DOHH2 (cell line): ENCODE data around the gene SBK2.

Experiments
- H3F3A ChIP-seq: fragments of 200-600 bp; sonication (generic), shearing (Covaris generic); 2 replicates; pipeline ENCODE4 v1.6.0; 2016; ENCODE audit warnings: antibody characterized with exemption, mild to moderate bottlenecking; ENCODE audit not compliant: control insufficient read depth, insufficient read depth
- H3K27ac ChIP-seq: fragments of 200-600 bp; sonication (generic); 2 replicates; pipeline ENCODE4 v1.5.1; 2014; ENCODE audit warnings: low read depth, mild to moderate bottlenecking, low read length, moderate library complexity
- H3K27me3 ChIP-seq: fragments of 200-600 bp; sonication (generic); 2 replicates; pipeline ENCODE4 v1.6.1; 2014; ENCODE audit warnings: mild to moderate bottlenecking, low read length, mixed read lengths; ENCODE audit not compliant: control insufficient read depth
- H3K36me3 ChIP-seq: fragments of 200-600 bp; sonication (generic); 2 replicates; pipeline ENCODE4 v1.6.1; 2014; ENCODE audit warnings: mild to moderate bottlenecking, low read length, moderate library complexity, mixed read lengths; ENCODE audit not compliant: control insufficient read depth
- H3K4me1 ChIP-seq: fragments of 200-600 bp; sonication (generic); 2 replicates; pipeline ENCODE4 v1.6.1; 2014; ENCODE audit warnings: mild to moderate bottlenecking, low read length, mixed read lengths; ENCODE audit not compliant: control insufficient read depth
- H3K4me2 ChIP-seq: fragments of 200-600 bp; sonication (generic); 2 replicates; pipeline ENCODE4 v1.6.0; 2014; ENCODE audit warnings: mild to moderate bottlenecking, low read length, moderate library complexity
- H3K4me3 ChIP-seq: fragments of 200-600 bp; sonication (generic); 2 replicates; pipeline ENCODE4 v1.5.1; 2014; ENCODE audit warnings: mild to moderate bottlenecking, low read length, mixed read lengths
- H3K79me2 ChIP-seq: fragments of 200-600 bp; sonication (generic); 2 replicates; pipeline ENCODE4 v1.6.1; 2014; ENCODE audit warnings: mild to moderate bottlenecking, low read length, mixed read lengths; ENCODE audit not compliant: control insufficient read depth
- H3K9me2 ChIP-seq: fragments of 200-600 bp; sonication (generic); replicated peaks from 2 replicates; pipeline ENCODE4 v1.6.1; 2014; ENCODE audit warnings: mild to moderate bottlenecking, low read length, mixed read lengths; ENCODE audit not compliant: control insufficient read depth
- H3K9me3 ChIP-seq: fragments of 200-600 bp; sonication (generic); 2 replicates; pipeline ENCODE4 v1.6.1; 2014; ENCODE audit warnings: antibody characterized with exemption, low read length, mixed read lengths; ENCODE audit not compliant: control insufficient read depth, insufficient read depth
- H4K20me1 ChIP-seq: fragments of 200-600 bp; sonication (generic); 2 replicates; pipeline ENCODE4 v1.6.0; 2014; ENCODE audit warnings: low read depth, mild to moderate bottlenecking, antibody characterized with exemption, low read length, moderate library complexity; ENCODE audit not compliant: control insufficient read depth, insufficient read depth
- EZH2phosphoT487 ChIP-seq: fragments of 200-600 bp; sonication (generic); IDR thresholded peaks from 2 replicates; pipeline ENCODE4 v1.6.1; 2017; ENCODE audit warnings: borderline replicate concordance, mild to moderate bottlenecking, antibody characterized with exemption, low read length, moderate library complexity, mixed read lengths
- TF ChIP-seq, protein P1 (sequence below): fragments of 200-600 bp; sonication (generic); IDR thresholded peaks from one replicate; pipeline ENCODE4 v1.5.1; 2014; ENCODE audit warnings: antibody characterized with exemption, mild to moderate bottlenecking, low read depth, low read length; ENCODE audit not compliant: poor library complexity, severe bottlenecking

Gene SBK2

DNA sequence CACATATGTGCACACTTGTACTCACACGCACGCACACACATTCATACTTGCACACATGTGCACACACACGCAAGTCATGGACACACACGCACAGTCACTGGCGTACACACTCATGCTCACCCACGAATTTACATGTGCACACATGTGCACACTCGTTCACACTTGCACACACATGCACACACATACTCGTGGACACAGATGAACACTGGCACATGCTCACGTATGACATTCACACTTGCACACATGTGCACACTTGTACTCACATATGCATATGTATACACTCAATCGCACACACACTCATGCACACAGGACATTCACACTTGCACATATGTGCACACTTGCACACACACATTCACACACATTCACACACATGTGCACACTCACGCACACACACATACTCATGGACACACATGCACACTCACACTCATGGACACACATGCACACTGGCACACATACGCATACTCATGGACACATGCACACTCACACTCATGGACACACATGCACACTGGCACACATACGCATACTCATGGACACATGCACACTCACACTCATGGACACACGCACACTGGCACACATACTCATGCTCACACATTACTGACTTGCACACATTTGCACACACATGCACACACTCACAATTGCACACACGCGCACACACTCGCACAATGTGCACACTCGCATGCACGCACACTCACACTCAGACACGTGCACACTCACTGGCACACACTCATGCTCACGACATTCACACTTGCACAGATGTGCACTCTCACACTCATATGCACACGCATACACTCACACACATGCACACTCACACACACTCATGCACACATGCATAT, 9.5 kb downstream of the SBK2 start:
- peaks cover 16% of the 10 kb centered on the region; the same call in 1 of the 2 replicates for H3K9me3 ChIP-seq
- no peak overlapping the region for H3K4me3 ChIP-seq
- H3K36me3 ChIP-seq: no peaks in the 10 kb centered on the region
- H3K4me1 ChIP-seq: no peaks in the 10 kb centered on the region
- H4K20me1 ChIP-seq: no peaks in the 10 kb centered on the region
- H3F3A ChIP-seq: peaks cover 6% of the 10 kb centered on the region
- H3K79me2 ChIP-seq: no peaks in the 10 kb centered on the region
- H3K27ac ChIP-seq: no peak overlapping the region
- H3K9me2 ChIP-seq: no peaks in the 10 kb centered on the region
- TF ChIP-seq, protein P1, sequence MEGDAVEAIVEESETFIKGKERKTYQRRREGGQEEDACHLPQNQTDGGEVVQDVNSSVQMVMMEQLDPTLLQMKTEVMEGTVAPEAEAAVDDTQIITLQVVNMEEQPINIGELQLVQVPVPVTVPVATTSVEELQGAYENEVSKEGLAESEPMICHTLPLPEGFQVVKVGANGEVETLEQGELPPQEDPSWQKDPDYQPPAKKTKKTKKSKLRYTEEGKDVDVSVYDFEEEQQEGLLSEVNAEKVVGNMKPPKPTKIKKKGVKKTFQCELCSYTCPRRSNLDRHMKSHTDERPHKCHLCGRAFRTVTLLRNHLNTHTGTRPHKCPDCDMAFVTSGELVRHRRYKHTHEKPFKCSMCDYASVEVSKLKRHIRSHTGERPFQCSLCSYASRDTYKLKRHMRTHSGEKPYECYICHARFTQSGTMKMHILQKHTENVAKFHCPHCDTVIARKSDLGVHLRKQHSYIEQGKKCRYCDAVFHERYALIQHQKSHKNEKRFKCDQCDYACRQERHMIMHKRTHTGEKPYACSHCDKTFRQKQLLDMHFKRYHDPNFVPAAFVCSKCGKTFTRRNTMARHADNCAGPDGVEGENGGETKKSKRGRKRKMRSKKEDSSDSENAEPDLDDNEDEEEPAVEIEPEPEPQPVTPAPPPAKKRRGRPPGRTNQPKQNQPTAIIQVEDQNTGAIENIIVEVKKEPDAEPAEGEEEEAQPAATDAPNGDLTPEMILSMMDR: no peak
- no peak for TF ChIP-seq EZH2phosphoT487
- no peaks in the 10 kb centered on the region for H3K27me3 ChIP-seq
- H3K4me2 ChIP-seq: no peak overlapping the region

DNA sequence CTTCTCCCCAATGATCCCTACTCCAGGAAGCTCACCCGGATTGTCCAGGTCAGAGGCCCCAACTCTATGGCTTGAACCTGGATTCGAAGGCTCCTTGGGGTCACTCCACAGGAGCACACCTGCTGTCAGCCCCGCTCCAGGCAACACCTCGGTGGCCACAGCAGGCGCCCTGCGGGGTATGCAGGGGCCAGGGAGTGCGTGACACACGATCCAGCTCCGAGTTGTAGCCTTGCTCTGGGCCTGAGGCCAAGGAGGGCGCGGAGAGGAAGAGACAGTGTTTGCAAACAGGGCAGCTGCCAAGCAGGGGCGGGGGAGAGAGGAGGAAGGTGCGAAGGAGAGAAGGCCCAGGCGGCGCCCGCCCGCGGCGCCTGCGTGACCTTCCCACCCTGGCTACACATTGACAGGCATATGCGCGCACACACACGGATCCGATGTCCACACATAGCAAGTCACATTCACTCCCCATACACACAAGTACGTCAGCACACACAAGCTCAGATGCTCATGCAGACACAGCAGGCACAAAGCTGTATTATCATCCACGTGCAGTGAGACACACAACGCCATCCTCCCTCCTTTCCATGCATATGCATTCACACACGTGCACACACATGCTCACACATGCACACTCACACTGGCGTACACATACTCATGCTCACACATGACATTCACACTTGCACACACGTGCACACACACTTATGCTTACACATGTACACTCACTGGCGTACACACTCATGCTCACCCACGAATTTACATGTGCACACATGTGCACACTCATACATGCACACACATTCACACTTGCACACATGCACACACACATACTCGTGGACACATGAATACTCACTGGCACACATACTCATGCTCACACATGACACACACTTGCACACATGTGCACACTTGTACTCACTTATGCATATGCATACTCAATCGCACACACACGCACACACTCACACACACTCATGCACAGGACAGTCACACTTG, 10.4 kb downstream of the SBK2 start:
- no peak overlapping the region for H3K27ac ChIP-seq
- no peaks in the 10 kb centered on the region for H3K27me3 ChIP-seq
- TF ChIP-seq, protein P1: no peak
- TF ChIP-seq EZH2phosphoT487: no peak
- H3K4me2 ChIP-seq: no peak overlapping the region
- H3K79me2 ChIP-seq: no peaks in the 10 kb centered on the region
- H3K9me2 ChIP-seq: no peaks in the 10 kb centered on the region
- no peak overlapping the region for H3K4me3 ChIP-seq
- no peaks in the 10 kb centered on the region for H4K20me1 ChIP-seq
- no peaks in the 10 kb centered on the region for H3K4me1 ChIP-seq
- H3K36me3 ChIP-seq: no peaks in the 10 kb centered on the region
- peaks cover 6% of the 10 kb centered on the region for H3F3A ChIP-seq
- peaks cover 16% of the 10 kb centered on the region; the same call in 1 of the 2 replicates for H3K9me3 ChIP-seq

DNA sequence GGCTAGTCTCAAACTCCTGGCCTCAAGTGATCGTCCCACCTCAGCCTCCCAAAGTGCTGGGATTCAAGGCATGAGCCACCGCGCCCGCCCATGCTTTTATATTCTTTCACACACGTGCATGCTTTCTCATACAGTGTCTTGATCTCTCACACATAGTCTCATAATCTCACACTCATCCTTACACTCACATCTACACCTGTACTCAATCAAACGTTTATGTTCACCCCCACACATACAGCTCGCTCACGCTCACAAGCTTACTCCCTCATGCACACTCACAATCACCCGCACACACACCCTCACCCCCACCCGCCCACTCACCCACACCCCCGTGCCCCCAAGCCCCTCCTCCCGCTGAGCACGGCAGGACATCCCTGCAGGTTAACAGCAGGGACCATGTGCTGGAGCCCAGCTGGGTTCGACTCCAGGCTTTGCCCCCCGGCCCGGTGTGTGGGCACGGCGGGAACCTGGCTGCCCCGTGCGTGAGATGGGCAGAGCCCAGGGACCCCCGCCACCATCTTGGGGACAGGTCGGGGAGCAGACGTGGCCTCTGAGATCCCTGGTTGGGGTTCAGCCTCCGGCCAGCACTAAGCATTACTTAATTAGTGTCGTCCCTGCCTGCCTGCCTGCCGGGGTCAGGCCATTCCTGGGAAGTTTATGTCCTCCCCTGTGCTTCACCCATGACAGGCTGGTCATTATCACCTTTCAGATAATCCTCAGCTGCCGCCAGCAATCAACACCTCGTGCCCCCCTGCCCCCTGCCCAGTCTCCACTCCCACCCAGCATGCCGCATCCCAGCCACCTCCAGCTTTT, 11.4 kb downstream of the SBK2 start:
- no peaks in the 10 kb centered on the region for H3K36me3 ChIP-seq
- no peak for TF ChIP-seq EZH2phosphoT487
- TF ChIP-seq, protein P1: no peak
- peaks cover 6% of the 10 kb centered on the region for H3F3A ChIP-seq
- no peaks in the 10 kb centered on the region for H3K4me1 ChIP-seq
- H3K9me3 ChIP-seq: peaks cover 16% of the 10 kb centered on the region; the same call in 1 of the 2 replicates
- H3K27me3 ChIP-seq: no peaks in the 10 kb centered on the region
- H4K20me1 ChIP-seq: no peaks in the 10 kb centered on the region
- H3K27ac ChIP-seq: no peak overlapping the region
- no peak overlapping the region for H3K4me3 ChIP-seq
- no peaks in the 10 kb centered on the region for H3K9me2 ChIP-seq
- no peak overlapping the region for H3K4me2 ChIP-seq
- no peaks in the 10 kb centered on the region for H3K79me2 ChIP-seq
